Measurements from ENCODE around the gene GNG13.

DNA sequence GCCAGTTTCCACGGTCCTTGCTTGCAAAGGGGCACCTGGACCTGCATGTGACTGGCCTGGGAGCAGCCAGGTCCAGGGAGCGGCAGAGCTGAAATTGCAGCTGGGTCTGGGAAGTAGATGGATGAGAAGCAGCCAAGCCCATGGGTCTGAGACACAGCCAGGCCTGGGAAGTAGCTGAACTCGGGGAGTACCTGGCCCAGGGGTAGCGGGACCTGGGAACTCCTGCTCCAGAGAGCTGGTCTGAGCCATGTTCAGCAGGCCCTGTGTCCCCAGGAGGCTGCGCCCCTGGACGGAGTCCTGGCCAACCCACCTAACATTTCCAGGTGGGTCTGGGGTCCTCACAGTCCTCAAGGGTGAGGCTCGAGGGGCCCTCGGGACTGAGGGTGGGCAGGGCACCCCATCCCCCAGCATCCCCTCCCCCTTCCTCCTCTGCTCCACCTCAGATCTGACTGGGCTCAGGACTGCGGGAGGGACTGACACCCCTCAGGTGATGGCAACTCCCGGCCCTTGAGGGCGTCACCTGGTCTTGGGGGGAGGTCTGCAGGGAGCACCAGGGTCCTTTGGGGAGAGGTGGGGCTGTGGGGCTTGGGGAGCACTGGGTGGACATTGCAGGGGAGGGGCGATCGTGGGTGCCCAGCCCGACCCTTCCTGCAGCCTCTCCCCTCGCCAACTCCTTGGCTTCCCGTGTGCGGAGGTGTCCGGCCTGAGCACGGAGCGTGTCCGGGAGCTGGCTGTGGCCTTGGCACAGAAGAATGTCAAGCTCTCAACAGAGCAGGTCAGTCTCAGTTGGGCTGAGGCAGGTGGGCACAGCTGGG lies 37.0 kb downstream of the GNG13 start:
- TF ChIP-seq, protein P1, sequence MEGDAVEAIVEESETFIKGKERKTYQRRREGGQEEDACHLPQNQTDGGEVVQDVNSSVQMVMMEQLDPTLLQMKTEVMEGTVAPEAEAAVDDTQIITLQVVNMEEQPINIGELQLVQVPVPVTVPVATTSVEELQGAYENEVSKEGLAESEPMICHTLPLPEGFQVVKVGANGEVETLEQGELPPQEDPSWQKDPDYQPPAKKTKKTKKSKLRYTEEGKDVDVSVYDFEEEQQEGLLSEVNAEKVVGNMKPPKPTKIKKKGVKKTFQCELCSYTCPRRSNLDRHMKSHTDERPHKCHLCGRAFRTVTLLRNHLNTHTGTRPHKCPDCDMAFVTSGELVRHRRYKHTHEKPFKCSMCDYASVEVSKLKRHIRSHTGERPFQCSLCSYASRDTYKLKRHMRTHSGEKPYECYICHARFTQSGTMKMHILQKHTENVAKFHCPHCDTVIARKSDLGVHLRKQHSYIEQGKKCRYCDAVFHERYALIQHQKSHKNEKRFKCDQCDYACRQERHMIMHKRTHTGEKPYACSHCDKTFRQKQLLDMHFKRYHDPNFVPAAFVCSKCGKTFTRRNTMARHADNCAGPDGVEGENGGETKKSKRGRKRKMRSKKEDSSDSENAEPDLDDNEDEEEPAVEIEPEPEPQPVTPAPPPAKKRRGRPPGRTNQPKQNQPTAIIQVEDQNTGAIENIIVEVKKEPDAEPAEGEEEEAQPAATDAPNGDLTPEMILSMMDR (IDR thresholded peaks at IDR 0.05): no peak
- TF ChIP-seq POLR2A (IDR thresholded peaks at IDR 0.05): no peak

Data from lower leg skin (tissue), 3 donors.